Neural progenitor cell (in vitro differentiated cells): Measurements from ENCODE around the gene AGO3. TPM values are rescaled to one million over a fixed set of nuclear protein-coding genes. Genes with fewer than 3 reads are reported as not detected.

Experiments used
- DNase-seq: peaks from one replicate; pipeline ENCODE4 v3.0.0-alpha.2; 2016; ENCODE audit warnings: low spot score
- H2AFZ ChIP-seq: fragments of 200-600 bp; sonication (generic); replicated peaks from 2 replicates; pipeline ENCODE4 v1.6.1; 2016; ENCODE audit warnings: antibody characterized with exemption
- H3F3A ChIP-seq: fragments of 200-600 bp; sonication (generic); 2 replicates; pipeline ENCODE4 v1.6.1; 2016; ENCODE audit warnings: antibody characterized with exemption, low read depth
- H3K27ac ChIP-seq: fragments of 200-600 bp; sonication (generic); 2 replicates; pipeline ENCODE4 v1.5.1; 2016; ENCODE audit warnings: mild to moderate bottlenecking
- H3K27me3 ChIP-seq: fragments of 200-600 bp; sonication (generic); 2 replicates; pipeline ENCODE4 v1.6.1; 2016; ENCODE audit warnings: mild to moderate bottlenecking, moderate library complexity
- H3K36me3 ChIP-seq: fragments of 200-600 bp; sonication (generic); 2 replicates; pipeline ENCODE4 v1.5.1; 2016
- H3K4me1 ChIP-seq: fragments of 200-600 bp; sonication (generic); 2 replicates; pipeline ENCODE4 v1.6.1; 2016; ENCODE audit warnings: mixed run types
- H3K4me2 ChIP-seq: fragments of 200-600 bp; sonication (generic); 2 replicates; pipeline ENCODE4 v1.6.1; 2016
- H3K4me3 ChIP-seq: fragments of 200-600 bp; sonication (generic); 2 replicates; pipeline ENCODE4 v1.5.1; 2016
- H3K79me2 ChIP-seq: fragments of 200-600 bp; sonication (generic); 2 replicates; pipeline ENCODE4 v1.6.1; 2016; ENCODE audit warnings: low read depth
- H3K9ac ChIP-seq: fragments of 200-600 bp; sonication (generic); 2 replicates; pipeline ENCODE4 v1.6.1; 2016
- H3K9me3 ChIP-seq: fragments of 200-600 bp; sonication (generic); 2 replicates; pipeline ENCODE4 v1.5.1; 2016; ENCODE audit warnings: low read depth
- H4K20me1 ChIP-seq: fragments of 200-600 bp; sonication (generic); 2 replicates; pipeline ENCODE4 v1.6.1; 2016; ENCODE audit warnings: low read depth
- H3K27ac Mint-ChIP-seq: 3 replicates; pipeline ENCODE4 v1.8.0; 2021; ENCODE audit warnings: mixed read lengths
- H3K27me3 Mint-ChIP-seq: 2 replicates; pipeline ENCODE4 v1.8.0; 2022; ENCODE audit warnings: low read depth, mild to moderate bottlenecking, inconsistent platforms, moderate library complexity, mixed read lengths; ENCODE audit not compliant: insufficient read depth
- H3K36me3 Mint-ChIP-seq: 3 replicates; pipeline ENCODE4 v1.8.0; 2021; ENCODE audit warnings: mixed read lengths
- H3K4me1 Mint-ChIP-seq: 3 replicates; pipeline ENCODE4 v1.8.0; 2021; ENCODE audit warnings: mixed read lengths
- H3K4me3 Mint-ChIP-seq: 3 replicates; pipeline ENCODE4 v1.8.0; 2021; ENCODE audit warnings: mild to moderate bottlenecking, moderate library complexity, mixed read lengths
- H3K9me3 Mint-ChIP-seq: 3 replicates; pipeline ENCODE4 v1.8.0; 2020; ENCODE audit warnings: mixed read lengths
- CTCF ChIP-seq: fragments of 200-600 bp; sonication (generic); IDR thresholded peaks from 2 replicates; pipeline ENCODE4 v1.5.1; 2017; ENCODE audit warnings: antibody characterized with exemption, mild to moderate bottlenecking
- EZH2 ChIP-seq: fragments of 200-600 bp; sonication (generic); IDR thresholded peaks from 2 replicates; pipeline ENCODE4 v1.6.1; 2017; ENCODE audit warnings: antibody characterized with exemption, mild to moderate bottlenecking, moderate library complexity
- EZH2phosphoT487 ChIP-seq: fragments of 200-600 bp; sonication (generic); IDR thresholded peaks from 2 replicates; pipeline ENCODE4 v1.6.1; 2017; ENCODE audit warnings: antibody characterized with exemption
- total RNA-seq: library from RNA; depleted of rRNA; stranded (reverse); fragments of >200 nt; gene quantifications from 2 replicates; pipeline ENCODE4 v1.2.3, GENCODE V29; 2015; ENCODE audit warnings: low replicate concordance

AGO3 gene
- total RNA-seq, 1 donor from 2014 or later: 45.2 TPM

DNA sequence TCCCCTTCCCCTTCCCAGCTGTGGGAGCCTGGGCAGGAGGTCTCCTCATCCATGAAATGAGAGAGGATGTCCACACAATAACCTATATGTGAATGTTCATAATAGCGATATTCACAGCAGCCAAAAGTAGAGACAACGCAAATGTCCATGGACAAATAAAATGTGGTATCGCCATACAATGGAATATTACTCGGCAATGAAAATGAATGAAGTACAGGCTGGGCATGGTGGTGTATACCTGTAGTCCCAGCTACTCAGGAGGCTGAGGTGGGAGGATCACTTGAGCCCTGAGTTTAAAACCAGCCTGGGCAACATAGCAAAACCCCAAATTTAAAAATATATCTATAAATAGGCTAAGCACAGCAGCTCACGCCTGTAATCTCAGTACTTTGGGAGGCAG lies 170.6 kb downstream of the AGO3 start:
- no peak overlapping the region for H3K27ac ChIP-seq
- no peaks in the 10 kb centered on the region for H4K20me1 ChIP-seq
- H3K27ac Mint-ChIP-seq: no peak overlapping the region
- H3K9me3 Mint-ChIP-seq: no peaks in the 10 kb centered on the region
- no peak overlapping the region for H2AFZ ChIP-seq
- TF ChIP-seq CTCF (no peak), EZH2 (no peak), EZH2phosphoT487 (no peak)
- no peaks in the 10 kb centered on the region for H3K36me3 Mint-ChIP-seq
- peaks cover 3% of the 10 kb centered on the region for H3K4me1 Mint-ChIP-seq
- no peak overlapping the region for H3K9ac ChIP-seq
- H3K4me1 ChIP-seq: no peaks in the 10 kb centered on the region
- H3K4me2 ChIP-seq: no peak overlapping the region
- H3K9me3 ChIP-seq: no peaks in the 10 kb centered on the region
- peaks cover 3% of the 10 kb centered on the region for H3K27me3 Mint-ChIP-seq
- no peak overlapping the region for H3K4me3 ChIP-seq
- no peaks in the 10 kb centered on the region for H3K36me3 ChIP-seq
- no peaks in the 10 kb centered on the region for H3K79me2 ChIP-seq
- peaks cover 4% of the 10 kb centered on the region for H3F3A ChIP-seq
- no peaks in the 10 kb centered on the region for H3K27me3 ChIP-seq
- DNase-seq: no peak
- H3K4me3 Mint-ChIP-seq: no peak overlapping the region

DNA sequence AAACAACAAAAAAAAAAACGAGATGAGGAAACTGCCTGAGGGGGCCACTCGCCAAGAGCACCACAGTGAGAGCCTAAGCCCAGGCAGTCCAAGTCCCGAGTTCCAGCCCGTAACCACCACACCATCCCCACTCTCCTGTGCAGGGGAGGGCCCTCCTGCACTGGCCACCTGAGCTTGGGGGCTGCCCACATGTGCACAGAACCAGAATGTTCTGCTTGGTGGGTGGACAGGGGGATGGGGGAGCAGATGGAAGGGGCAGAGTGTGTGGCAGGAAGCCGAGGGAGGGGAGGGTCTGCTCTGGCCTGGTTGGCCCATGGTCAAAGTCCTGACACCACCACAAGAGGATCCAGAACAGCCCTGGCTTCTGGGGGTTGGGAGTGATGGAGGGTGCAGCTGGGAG lies 175.4 kb downstream of the AGO3 start:
- no peaks in the 10 kb centered on the region for H3K36me3 ChIP-seq

DNA sequence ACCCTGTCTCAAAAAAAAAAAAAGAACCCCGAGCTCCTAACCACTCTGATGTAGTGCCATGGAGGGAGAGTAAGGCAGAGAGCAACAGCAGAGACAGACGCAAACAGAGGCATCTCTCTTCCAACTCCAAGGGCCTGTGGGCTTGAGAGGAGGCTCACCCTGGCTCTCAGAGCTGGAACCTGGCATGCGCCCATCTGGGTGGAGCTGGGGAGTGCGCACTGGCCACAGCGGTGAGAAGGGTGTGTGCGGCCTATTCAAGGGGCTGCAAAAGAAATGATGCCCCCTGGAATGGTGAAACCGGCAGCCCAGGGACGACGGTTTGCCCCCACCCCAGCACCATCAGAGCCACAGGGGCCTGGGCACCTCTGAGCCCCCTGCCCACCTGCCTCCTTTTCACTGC lies 176.5 kb downstream of the AGO3 start:
- Histone ChIP-seq H2AFZ (no peak overlapping the region), H3K4me3 (no peak overlapping the region), H3K4me2 (no peak overlapping the region), H3F3A (no peaks in the 10 kb centered on the region), H3K9me3 (no peaks in the 10 kb centered on the region), H3K4me1 (no peaks in the 10 kb centered on the region), H3K27me3 (no peaks in the 10 kb centered on the region), H3K36me3 (no peaks in the 10 kb centered on the region), H3K79me2 (no peaks in the 10 kb centered on the region), H3K27ac (no peak overlapping the region), H3K9ac (no peak overlapping the region), H4K20me1 (no peaks in the 10 kb centered on the region)
- DNase-seq: no peak
- Mint-ChIP-seq H3K4me1 (peaks cover 4% of the 10 kb centered on the region), H3K36me3 (no peaks in the 10 kb centered on the region), H3K27ac (no peak overlapping the region), H3K9me3 (no peaks in the 10 kb centered on the region), H3K4me3 (no peak overlapping the region), H3K27me3 (peaks cover 8% of the 10 kb centered on the region)
- TF ChIP-seq EZH2 (no peak), CTCF (no peak), EZH2phosphoT487 (no peak)

More for the DNA sequence above, 175.4 kb downstream of the AGO3 start:
- Histone ChIP-seq H2AFZ (no peak overlapping the region), H3K4me3 (no peak overlapping the region), H3K27me3 (no peaks in the 10 kb centered on the region), H3K27ac (no peak overlapping the region), H3K79me2 (no peaks in the 10 kb centered on the region), H3K9ac (no peak overlapping the region), H3F3A (no peaks in the 10 kb centered on the region), H4K20me1 (no peaks in the 10 kb centered on the region), H3K4me1 (no peaks in the 10 kb centered on the region), H3K9me3 (no peaks in the 10 kb centered on the region), H3K4me2 (no peak overlapping the region)
- Mint-ChIP-seq H3K4me3 (no peak overlapping the region), H3K27me3 (peaks cover 8% of the 10 kb centered on the region), H3K27ac (no peak overlapping the region), H3K36me3 (no peaks in the 10 kb centered on the region), H3K4me1 (peaks cover 4% of the 10 kb centered on the region), H3K9me3 (no peaks in the 10 kb centered on the region)
- DNase-seq: no peak
- TF ChIP-seq EZH2phosphoT487 (no peak), EZH2 (no peak), CTCF (no peak)
